IgD-negative memory B cell (primary cell): ENCODE data around the gene CTNNBL1. TPM values are rescaled to one million over a fixed set of nuclear protein-coding genes. Genes with fewer than 3 reads are reported as not detected.
"Not testable (repeated sequence)": the region's sequence is repeated elsewhere in the genome, so short reads cannot be mapped to it uniquely, and the experiment has no call there.

Experiments used
- H3K27ac Mint-ChIP-seq, 3 donors: one replicate each; pipeline ENCODE4 v1.8.0; 2020 to 2022; ENCODE audit warnings: mild to moderate bottlenecking in 3 of 3, mixed read lengths in 3 of 3, moderate library complexity in 1 of 3
- H3K27me3 Mint-ChIP-seq: one replicate; pipeline ENCODE4 v1.8.0; 2021; ENCODE audit warnings: mixed read lengths
- H3K36me3 Mint-ChIP-seq: one replicate; pipeline ENCODE4 v1.8.0; 2020; ENCODE audit warnings: mild to moderate bottlenecking, mixed read lengths
- H3K4me1 Mint-ChIP-seq, 3 donors: one replicate each; pipeline ENCODE4 v1.8.0; 2020 to 2022; ENCODE audit warnings: mixed read lengths in 3 of 3, mild to moderate bottlenecking in 1 of 3
- H3K4me3 Mint-ChIP-seq, 4 donors: one replicate each; pipeline ENCODE4 v1.8.0; 2020 to 2022; ENCODE audit warnings: mild to moderate bottlenecking in 4 of 4, mixed read lengths in 4 of 4, moderate library complexity in 3 of 4
- H3K9me3 Mint-ChIP-seq, 3 donors: one replicate each; pipeline ENCODE4 v1.8.0; 2020 to 2021; ENCODE audit warnings: mixed read lengths in 3 of 3, mild to moderate bottlenecking in 1 of 3
- polyA plus RNA-seq: library from polyadenylated mRNA; unstranded; fragments of 300-500 nt; fragmentation: Illumina TruSeq; gene quantifications from one replicate; pipeline ENCODE4 v1.2.3, GENCODE V29; 2021

The CTNNBL1 gene
- polyA plus RNA-seq, 1 donor from 2014 or later = 119 TPM

DNA sequence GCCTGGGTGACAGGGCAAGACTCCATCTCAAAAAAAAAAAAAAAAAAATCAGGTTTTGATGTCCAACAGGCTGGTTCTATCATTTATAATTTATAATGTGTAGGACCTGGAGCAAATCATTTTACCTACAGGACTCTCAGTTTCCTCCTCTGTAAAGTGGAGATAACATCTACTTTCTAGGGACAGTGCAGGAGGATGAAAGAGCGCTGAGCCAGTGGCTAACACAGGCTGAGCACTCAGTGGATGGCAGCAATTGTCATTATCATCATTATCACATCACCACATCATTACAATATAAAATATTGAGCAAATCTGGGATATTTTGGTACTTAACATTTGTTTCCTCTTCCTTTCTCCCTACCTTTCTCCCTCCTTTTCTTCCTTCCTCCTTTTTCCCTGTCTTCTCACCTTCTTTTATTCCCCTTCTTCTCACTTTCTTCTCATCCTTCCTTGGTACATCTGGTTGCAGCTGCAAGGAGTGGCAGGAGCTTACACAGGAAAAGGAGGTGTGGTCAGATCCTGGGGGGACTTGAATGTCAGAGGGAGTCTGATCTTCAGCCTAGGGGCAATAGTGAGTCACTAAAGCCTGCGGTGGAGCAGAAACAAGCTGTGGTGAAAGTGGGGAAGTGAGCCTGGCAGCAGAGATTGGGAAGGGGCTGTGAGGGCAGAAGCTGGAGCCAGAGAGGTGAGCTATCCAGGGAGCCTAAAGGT lies 24.6 kb upstream of the CTNNBL1 start:
- peaks cover 0 to 7% (median 2%) of the 10 kb centered on the region in 3 donors for H3K9me3 Mint-ChIP-seq
- H3K27me3 Mint-ChIP-seq = peaks cover 18% of the 10 kb centered on the region
- H3K36me3 Mint-ChIP-seq = peaks cover 7% of the 10 kb centered on the region
- H3K4me3 Mint-ChIP-seq = no peak overlapping the region
- H3K4me1 Mint-ChIP-seq = peaks cover 0 to 3% (median 0%) of the 10 kb centered on the region in 3 donors
- no peak overlapping the region for H3K27ac Mint-ChIP-seq

DNA sequence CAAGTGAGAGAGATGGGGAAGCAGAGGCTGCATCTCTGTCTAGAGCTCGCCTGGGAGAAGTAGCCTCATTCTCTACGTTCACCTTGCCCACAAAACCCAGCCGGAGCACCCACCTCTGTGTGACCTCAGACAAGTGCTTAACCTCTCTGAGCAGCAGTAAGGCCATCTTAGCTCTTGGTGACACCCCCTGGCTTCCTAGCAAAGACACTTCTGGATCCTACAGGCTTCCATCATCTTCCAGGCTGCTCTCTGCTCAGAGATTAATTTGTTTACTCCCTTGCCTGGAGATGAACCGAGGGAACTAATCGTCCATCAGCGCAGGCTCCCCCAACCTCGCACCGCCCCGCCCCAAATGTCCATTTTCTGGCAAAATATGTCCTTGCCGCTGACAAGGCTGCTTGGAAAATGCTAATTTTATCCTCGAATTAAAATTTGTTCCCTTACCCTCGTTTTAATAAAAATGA lies 24.0 kb upstream of the CTNNBL1 start:
- Mint-ChIP-seq H3K4me1 (peaks cover 0 to 3% (median 2%) of the 10 kb centered on the region in 3 donors), H3K9me3 (peaks cover 0 to 2% (median 0%) of the 10 kb centered on the region in 3 donors), H3K27ac (peak overlapping the region in 1 of 3 donors; percentile 19), H3K36me3 (peaks cover 7% of the 10 kb centered on the region), H3K27me3 (peaks cover 18% of the 10 kb centered on the region), H3K4me3 (no peak overlapping the region)

- H3K27me3 Mint-ChIP-seq = peaks cover 18% of the 10 kb centered on the region
- peak overlapping the region in 1 of 3 donors; percentile 19 for H3K27ac Mint-ChIP-seq
- no peak overlapping the region for H3K4me3 Mint-ChIP-seq
- H3K4me1 Mint-ChIP-seq = peaks cover 0 to 3% (median 2%) of the 10 kb centered on the region in 3 donors
- peaks cover 7% of the 10 kb centered on the region for H3K36me3 Mint-ChIP-seq
- no peaks in the 10 kb centered on the region for H3K9me3 Mint-ChIP-seq
Observed at GRCh38 chr20:37670351-37670791, 23.5 kb upstream of the CTNNBL1 start.

DNA sequence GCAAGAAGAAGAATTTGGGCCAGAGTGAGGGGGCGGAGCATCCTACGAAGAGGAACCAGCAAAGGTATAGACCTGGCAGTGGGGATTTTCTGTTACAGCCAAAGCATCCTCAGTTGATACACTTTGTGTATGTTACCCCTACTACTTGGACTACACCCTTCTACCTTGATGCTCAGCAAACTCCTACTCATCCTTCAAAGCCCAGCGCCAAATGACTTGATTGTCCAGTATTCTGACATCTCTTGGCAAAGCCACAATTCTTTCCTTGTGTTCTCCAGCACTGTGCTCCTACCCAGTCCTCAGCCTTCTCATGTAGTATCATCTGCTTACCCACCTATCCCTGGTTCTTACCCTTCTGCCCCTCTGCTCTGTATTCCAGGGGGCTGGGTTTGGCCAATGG lies 21.7 kb upstream of the CTNNBL1 start:
- H3K4me3 Mint-ChIP-seq = no peak overlapping the region
- H3K27ac Mint-ChIP-seq = no peak overlapping the region
- peaks cover 18% of the 10 kb centered on the region for H3K27me3 Mint-ChIP-seq
- H3K9me3 Mint-ChIP-seq = no peaks in the 10 kb centered on the region
- H3K36me3 Mint-ChIP-seq = no peaks in the 10 kb centered on the region
- peaks cover 0 to 3% (median 2%) of the 10 kb centered on the region in 3 donors for H3K4me1 Mint-ChIP-seq

GRCh38 chr20:37673444-37673843 lies 20.4 kb upstream of the CTNNBL1 start:
- Mint-ChIP-seq H3K27me3 (peaks cover 17% of the 10 kb centered on the region), H3K27ac (peak overlapping the region in 1 of 3 donors; percentile 85), H3K36me3 (no peaks in the 10 kb centered on the region), H3K4me1 (peaks cover 0 to 3% (median 2%) of the 10 kb centered on the region in 3 donors), H3K4me3 (no peak overlapping the region), H3K9me3 (peaks cover 0 to 2% (median 0%) of the 10 kb centered on the region in 3 donors)

DNA sequence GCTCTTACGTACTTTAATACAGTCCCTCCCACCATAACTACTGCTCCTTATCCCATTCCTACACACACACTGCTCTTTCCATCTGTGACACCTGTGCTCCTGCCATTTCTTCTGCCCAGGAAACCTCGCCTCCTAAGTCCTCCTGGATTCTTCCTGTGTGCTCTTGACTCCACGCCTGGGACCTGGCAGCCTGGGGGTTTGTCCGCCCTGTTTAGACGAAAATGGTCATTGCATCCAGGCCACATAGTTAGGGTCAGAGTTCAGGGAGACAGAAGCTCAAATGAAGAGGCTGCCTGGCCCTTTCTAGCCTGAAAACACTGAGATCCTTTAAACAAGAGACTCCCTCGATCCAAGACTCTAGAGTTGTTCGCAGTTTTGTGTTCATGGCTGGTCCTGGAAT lies 17.4 kb upstream of the CTNNBL1 start:
- Mint-ChIP-seq H3K27ac (no peak overlapping the region), H3K4me1 (peaks cover 0 to 2% (median 0%) of the 10 kb centered on the region in 3 donors), H3K27me3 (peaks cover 4% of the 10 kb centered on the region), H3K4me3 (no peak overlapping the region), H3K9me3 (peaks cover 0 to 2% (median 0%) of the 10 kb centered on the region in 3 donors), H3K36me3 (no peaks in the 10 kb centered on the region)

- Mint-ChIP-seq H3K36me3 (no peaks in the 10 kb centered on the region), H3K9me3 (peaks cover 0 to 2% (median 0%) of the 10 kb centered on the region in 3 donors), H3K27ac (peak overlapping the region in 1 of 3 donors; percentile 76), H3K4me1 (peaks cover 0 to 2% (median 0%) of the 10 kb centered on the region in 3 donors), H3K27me3 (peaks cover 7% of the 10 kb centered on the region), H3K4me3 (no peak overlapping the region)
Observed at GRCh38 chr20:37677969-37678861, 15.6 kb upstream of the CTNNBL1 start.

DNA sequence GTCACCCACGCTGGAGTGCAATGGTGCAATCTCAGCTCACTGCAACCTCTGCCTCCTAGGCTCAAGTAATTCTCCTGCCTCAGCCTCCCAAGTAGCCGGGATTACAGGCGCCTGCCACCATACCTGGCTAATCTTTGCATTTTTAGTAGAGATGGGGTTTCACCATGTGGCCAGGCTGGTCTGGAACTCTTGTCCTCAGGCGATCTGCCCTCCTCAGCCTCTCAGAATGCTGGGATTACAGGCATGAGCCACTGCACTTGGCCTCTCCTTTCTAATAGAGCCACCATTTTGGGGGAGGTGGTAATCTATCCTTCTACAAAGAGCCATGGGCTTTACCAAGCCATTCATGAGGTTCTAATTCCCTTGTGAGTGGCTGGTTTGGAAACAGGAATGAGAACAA lies 14.1 kb upstream of the CTNNBL1 start:
- H3K36me3 Mint-ChIP-seq, H3K27ac Mint-ChIP-seq, H3K4me1 Mint-ChIP-seq, H3K9me3 Mint-ChIP-seq, H3K27me3 Mint-ChIP-seq, H3K4me3 Mint-ChIP-seq: not testable (repeated sequence)

DNA sequence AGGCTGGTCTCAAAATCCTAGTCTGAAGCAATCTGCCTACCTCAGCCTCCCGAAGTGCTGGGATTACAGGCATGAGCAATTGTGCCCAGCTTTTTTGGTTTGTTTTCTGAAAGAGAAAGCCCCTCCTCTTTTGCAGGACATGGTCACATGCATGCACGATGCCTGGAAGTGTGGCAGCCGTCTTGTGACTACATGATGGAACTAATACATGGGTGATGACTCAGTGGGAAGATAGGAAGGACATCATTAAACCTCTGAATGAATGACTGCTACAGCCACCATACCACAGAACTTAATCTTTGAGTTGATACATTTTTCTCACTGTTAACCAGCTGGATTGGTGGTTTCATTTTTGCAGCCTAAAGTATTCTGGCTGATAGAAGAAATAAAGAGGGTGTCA lies 13.4 kb upstream of the CTNNBL1 start:
- Mint-ChIP-seq H3K9me3 (peaks cover 0 to 2% (median 0%) of the 10 kb centered on the region in 3 donors), H3K4me1 (no peaks in the 10 kb centered on the region), H3K4me3 (no peak overlapping the region), H3K27ac (no peak overlapping the region), H3K27me3 (peaks cover 7% of the 10 kb centered on the region), H3K36me3 (no peaks in the 10 kb centered on the region)

- Mint-ChIP-seq H3K4me1 (no peaks in the 10 kb centered on the region), H3K27me3 (peaks cover 7% of the 10 kb centered on the region), H3K27ac (no peak overlapping the region), H3K9me3 (peaks cover 0 to 2% (median 0%) of the 10 kb centered on the region in 3 donors), H3K36me3 (no peaks in the 10 kb centered on the region), H3K4me3 (no peak overlapping the region)
Observed at GRCh38 chr20:37681384-37682112, 12.3 kb upstream of the CTNNBL1 start.

DNA sequence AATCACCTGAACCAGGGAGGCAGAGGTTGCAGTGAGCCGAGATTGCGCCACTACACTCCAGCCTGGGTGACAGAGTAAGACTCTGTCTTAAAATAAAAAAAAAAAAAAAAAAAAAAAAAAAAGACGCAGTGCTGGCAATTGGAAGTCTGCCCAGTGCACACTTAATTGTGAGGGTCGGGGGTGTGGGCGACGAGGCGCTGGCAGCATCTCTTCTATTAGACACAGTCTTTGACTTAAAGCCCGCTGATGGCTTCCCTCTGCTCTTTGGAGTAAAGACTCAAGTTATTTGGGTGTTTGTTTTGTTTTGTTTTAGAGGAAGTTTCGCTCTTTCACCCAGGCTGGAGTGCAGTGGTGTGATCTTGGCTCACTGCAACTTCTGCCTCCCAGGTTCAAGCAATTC lies 10.7 kb upstream of the CTNNBL1 start:
- not testable (repeated sequence) for H3K4me3 Mint-ChIP-seq, H3K4me1 Mint-ChIP-seq, H3K27me3 Mint-ChIP-seq, H3K36me3 Mint-ChIP-seq, H3K9me3 Mint-ChIP-seq, H3K27ac Mint-ChIP-seq

GRCh38 chr20:37686762-37687477 lies 6.9 kb upstream of the CTNNBL1 start:
- Mint-ChIP-seq H3K4me3 (no peak overlapping the region), H3K27ac (no peak overlapping the region), H3K36me3 (no peaks in the 10 kb centered on the region), H3K27me3 (peaks cover 8% of the 10 kb centered on the region), H3K9me3 (peaks cover 0 to 2% (median 0%) of the 10 kb centered on the region in 3 donors), H3K4me1 (no peaks in the 10 kb centered on the region)

- Mint-ChIP-seq H3K9me3 (peaks cover 0 to 2% (median 0%) of the 10 kb centered on the region in 3 donors), H3K27me3 (peaks cover 5% of the 10 kb centered on the region), H3K4me1 (no peaks in the 10 kb centered on the region), H3K27ac (no peak overlapping the region), H3K36me3 (no peaks in the 10 kb centered on the region), H3K4me3 (no peak overlapping the region)
Observed at GRCh38 chr20:37687478-37687805, 6.4 kb upstream of the CTNNBL1 start.

DNA sequence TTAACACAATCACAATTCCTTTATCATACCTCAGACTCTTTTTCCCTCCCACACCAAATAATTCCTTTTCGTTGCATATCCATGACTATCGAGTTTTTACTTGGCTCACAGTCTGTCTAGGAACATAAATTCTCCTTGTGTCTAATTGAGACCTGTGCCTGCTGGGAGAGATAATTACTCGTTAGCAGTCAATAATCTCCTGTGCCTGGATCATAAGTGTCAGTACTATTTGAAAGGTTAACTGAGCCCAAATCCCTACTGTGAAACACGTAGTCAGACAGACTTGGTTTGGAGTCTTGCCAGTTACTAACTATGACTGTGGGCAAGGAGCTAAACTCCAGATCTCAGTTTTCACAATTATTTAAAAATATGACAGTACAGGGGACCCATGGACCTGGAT lies 5.7 kb upstream of the CTNNBL1 start:
- Mint-ChIP-seq H3K4me1 (peaks cover 0 to 1% (median 0%) of the 10 kb centered on the region in 3 donors), H3K9me3 (peaks cover 0 to 2% (median 0%) of the 10 kb centered on the region in 3 donors), H3K27ac (no peak overlapping the region), H3K4me3 (no peak overlapping the region), H3K36me3 (no peaks in the 10 kb centered on the region), H3K27me3 (peaks cover 5% of the 10 kb centered on the region)
